ENCODE data around the gene TAGAP. TPM values are rescaled to one million over a fixed set of nuclear protein-coding genes. Genes with fewer than 3 reads are reported as not detected.

Gene TAGAP
- total RNA-seq, 1 experiment from 2014 or later = 0.30 TPM

GRCh38 chr6:159071843-159072769 is 27.3 kb upstream of the TAGAP start:
- Histone ChIP-seq H3K27me3 (ENCODE audit: insufficient read depth, low read length) (no peaks in the 10 kb centered on the region), H3K79me2 (ENCODE audit: insufficient read depth, low read length) (no peaks in the 10 kb centered on the region), H3K4me1 (ENCODE audit: control insufficient read depth in 1 of 2, insufficient read depth in 2 of 2, low read length in 2 of 2) (peaks cover 0 to 6% of the 10 kb centered on the region in 2 experiments; a peak in 1 of 4 replicates), H3K4me2 (ENCODE audit: low read length) (no peak overlapping the region), H3K27ac (ENCODE audit: low read depth, low read length) (no peak overlapping the region), H3K4me3 (replicated peaks in 1 of 2; ENCODE audit: low read depth in 1 of 2, low read length in 2 of 2) (no peak overlapping the region), H2AFZ (ENCODE audit: low read depth, low read length, poor library complexity, severe bottlenecking) (no peak overlapping the region), H3K9ac (ENCODE audit: low read length) (no peak overlapping the region), H3K36me3 (ENCODE audit: control insufficient read depth in 1 of 2, insufficient read depth in 2 of 2, low read length in 2 of 2) (no peaks in the 10 kb centered on the region), H3K9me3 (ENCODE audit: control insufficient read depth in 1 of 2, insufficient read depth in 1 of 2, low read depth in 1 of 2, low read length in 2 of 2) (no peaks in the 10 kb centered on the region), H4K20me1 (ENCODE audit: insufficient read depth) (no peaks in the 10 kb centered on the region), H3K9me2 (ENCODE audit: insufficient read depth) (no peaks in the 10 kb centered on the region)
- intact Hi-C loops (cut with micrococcal nuclease) = no loop called here
- no peak for DNase-seq (ENCODE audit: low read depth, low spot score)
- no TSS peak for BruUV-seq (replicated peaks)
- RAD21 ChIA-PET (ENCODE audit: low non-redundant PET in 1 of 2, low total read pairs in 2 of 2, uncharacterized antibody in 2 of 2, unreplicated experiment in 2 of 2) = no interaction called here
- ATAC-seq = no peak
- POLR2A ChIA-PET = no interaction called here
- CTCF ChIA-PET = interaction anchor here (1.2 kb wide), 1 partner anchor 35 kb away, joined by 3 read pairs; no protein-coding TSS in a partner anchor
- no peak for TF ChIP-seq POLR2AphosphoS5 (IDR thresholded peaks at IDR 0.05; ENCODE audit: low read depth, low read length)

GRCh38 chr6:159068904-159069578 is 24.2 kb upstream of the TAGAP start:
- DNase-seq (ENCODE audit: low read depth, low spot score) (no peak), ATAC-seq (no peak)
- no peak for TF ChIP-seq TCF7L2 (IDR thresholded peaks at IDR 0.05; ENCODE audit: borderline replicate concordance, extremely low read depth, insufficient read depth, insufficient read length)
- RAD21 ChIA-PET (ENCODE audit: low non-redundant PET in 1 of 2, low total read pairs in 2 of 2, uncharacterized antibody in 2 of 2, unreplicated experiment in 2 of 2) = no interaction called here
- no peaks in the 10 kb centered on the region for H3K9me2 ChIP-seq (ENCODE audit: insufficient read depth)
- H4K20me1 ChIP-seq (ENCODE audit: insufficient read depth) = no peaks in the 10 kb centered on the region
- no peaks in the 10 kb centered on the region for H3K79me2 ChIP-seq (ENCODE audit: insufficient read depth, low read length)
- H2AFZ ChIP-seq (ENCODE audit: low read depth, low read length, poor library complexity, severe bottlenecking) = no peak overlapping the region
- H3K27me3 ChIP-seq (ENCODE audit: insufficient read depth, low read length) = no peaks in the 10 kb centered on the region; the same call in 1 of the 2 replicates
- CTCF ChIA-PET = no interaction called here
- H3K9me3 ChIP-seq (ENCODE audit: control insufficient read depth in 1 of 2, insufficient read depth in 1 of 2, low read depth in 1 of 2, low read length in 2 of 2) = no peaks in the 10 kb centered on the region
- POLR2A ChIA-PET = no interaction called here
- H3K4me3 ChIP-seq (replicated peaks in 1 of 2; ENCODE audit: low read depth in 1 of 2, low read length in 2 of 2) = no peak overlapping the region
- intact Hi-C loops (cut with micrococcal nuclease) = no loop called here
- H3K4me2 ChIP-seq (ENCODE audit: low read length) = no peak overlapping the region
- H3K9ac ChIP-seq (ENCODE audit: low read length) = no peak overlapping the region
- no peaks in the 10 kb centered on the region for H3K36me3 ChIP-seq (ENCODE audit: control insufficient read depth in 1 of 2, insufficient read depth in 2 of 2, low read length in 2 of 2)
- no peak overlapping the region for H3K27ac ChIP-seq (ENCODE audit: low read depth, low read length)
- H3K4me1 ChIP-seq (ENCODE audit: control insufficient read depth in 1 of 2, insufficient read depth in 2 of 2, low read length in 2 of 2) = peaks cover 0 to 3% of the 10 kb centered on the region in 2 experiments; a peak in 1 of 4 replicates
- no TSS peak for BruUV-seq (replicated peaks)

Data from HCT116 (cell line).